CD4-positive, alpha-beta T cell (primary cell): ENCODE data around the gene HS3ST5. TPM values are rescaled to one million over a fixed set of nuclear protein-coding genes. Genes with fewer than 3 reads are reported as not detected.

ENCODE experiments used
- ATAC-seq: fragments of 200-7000 bp; cut with Tn5 transposase; one replicate; pipeline ENCODE4 v1.10.0; 2022; ENCODE audit warnings: mild to moderate bottlenecking; ENCODE audit not compliant: poor library complexity
- CTCF ChIA-PET: fragments of 350-600 bp; sonication (Branson Sonifier 250); formaldehyde crosslinking; loops from one replicate; lab custom pipeline; 2021; ENCODE audit warnings: antibody characterized with exemption, inconsistent platforms; lab: Charles Lee
- POLR2A ChIA-PET: fragments of 350-600 bp; sonication (Branson Sonifier 250); formaldehyde crosslinking; loops from one replicate; lab custom pipeline; 2021; ENCODE audit warnings: antibody characterized with exemption, inconsistent platforms; lab: Charles Lee
- DNase-seq, 14 experiments: peaks; one replicate each; pipeline ENCODE4 v3.0.0-alpha.2; 2013 to 2020; ENCODE audit warnings: mixed read lengths in 2 of 14
- H3K27ac ChIP-seq, 2 donors: one replicate each; pipeline versions ENCODE4 v1.5.1 to v1.7.0; 2013; ENCODE audit warnings: low read length in 2 of 2, low read depth in 1 of 2, mild to moderate bottlenecking in 1 of 2
- H3K27me3 ChIP-seq, 2 experiments: 1 replicate in 1 of 2; 2 replicates in 1 of 2; pipeline versions ENCODE4 v1.6.1 to v1.7.0; 2013; ENCODE audit warnings: low read length in 2 of 2, control low read depth in 1 of 2, mild to moderate bottlenecking in 1 of 2, moderate library complexity in 1 of 2; ENCODE audit not compliant: insufficient read depth in 2 of 2, control insufficient read depth in 1 of 2
- H3K36me3 ChIP-seq: one replicate; pipeline ENCODE4 v1.6.1; 2013; ENCODE audit warnings: low read length, control low read depth; ENCODE audit not compliant: insufficient read depth
- H3K4me1 ChIP-seq: one replicate; pipeline ENCODE4 v1.6.1; 2013; ENCODE audit warnings: low read length, control low read depth; ENCODE audit not compliant: insufficient read depth
- H3K4me3 ChIP-seq: one replicate; pipeline ENCODE4 v1.5.1; 2013; ENCODE audit warnings: mild to moderate bottlenecking, low read length, moderate library complexity
- H3K9me3 ChIP-seq, 2 experiments: 1 replicate in 1 of 2; 2 replicates in 1 of 2; pipeline versions ENCODE4 v1.6.1 to v1.7.0; 2013; ENCODE audit warnings: low read length in 2 of 2, mild to moderate bottlenecking in 2 of 2, control low read depth in 1 of 2, moderate library complexity in 1 of 2; ENCODE audit not compliant: control insufficient read depth in 1 of 2, insufficient read depth in 1 of 2
- H3K27ac Mint-ChIP-seq: one replicate; pipeline ENCODE4 v1.8.0; 2020; ENCODE audit warnings: mixed read lengths
- H3K27me3 Mint-ChIP-seq: one replicate; pipeline ENCODE4 v1.8.0; 2021; ENCODE audit warnings: mixed read lengths
- H3K36me3 Mint-ChIP-seq: one replicate; pipeline ENCODE4 v1.8.0; 2021; ENCODE audit warnings: low read depth, mixed read lengths
- H3K4me1 Mint-ChIP-seq: one replicate; pipeline ENCODE4 v1.8.0; 2021; ENCODE audit warnings: low read depth, mixed read lengths
- H3K4me3 Mint-ChIP-seq: one replicate; pipeline ENCODE4 v1.8.0; 2020; ENCODE audit warnings: mild to moderate bottlenecking, mixed read lengths
- H3K9me3 Mint-ChIP-seq: one replicate; pipeline ENCODE4 v1.8.0; 2020; ENCODE audit warnings: mixed read lengths
- CTCF ChIP-seq: fragments of 200-600 bp; IDR thresholded peaks from one replicate; pipeline ENCODE4 v1.8.0; 2022; ENCODE audit warnings: antibody characterized with exemption, mild to moderate bottlenecking
- intact Hi-C, 2 experiments: fragments of 100-400 bp; cut with DNase I in 1 of 2; cut with micrococcal nuclease in 1 of 2; formaldehyde crosslinking; loops; one replicate each; pipeline versions ENCODE4 v1.15.1 to v1.9.0; 2023 to 2025; cut with DNase I, micrococcal nuclease
- total RNA-seq, 174 experiments: library from RNA in 2 of 174; stranded (reverse) in 2 of 174; gene quantifications; one replicate each; pipeline ENCODE4 v1.2.3 and lab custom pipeline; 2021 to 2026

The HS3ST5 gene
- total RNA-seq, 2 experiments from 2014 or later: not detected

GRCh38 chr6:114216789-114217467 lies 125.9 kb downstream of the HS3ST5 start:
- H3K4me3 ChIP-seq: no peak overlapping the region
- no peak overlapping the region for H3K27ac Mint-ChIP-seq
- H3K4me1 Mint-ChIP-seq: no peaks in the 10 kb centered on the region
- H3K36me3 Mint-ChIP-seq: no peaks in the 10 kb centered on the region
- no peaks in the 10 kb centered on the region for H3K4me1 ChIP-seq
- ATAC-seq (no peak), DNase-seq (no peak)
- no peaks in the 10 kb centered on the region for H3K27me3 Mint-ChIP-seq
- ChIA-PET POLR2A (no interaction called here), CTCF (interaction anchor here (0.6 to 0.7 kb wide), 2 partner anchors 714 to 746 kb away, joined by 3 read pairs; no protein-coding TSS in a partner anchor)
- H3K27me3 ChIP-seq: peaks cover 0 to 2% of the 10 kb centered on the region in 2 experiments
- TF ChIP-seq CTCF: no peak
- no peak overlapping the region for H3K4me3 Mint-ChIP-seq
- no peak overlapping the region for H3K27ac ChIP-seq
- H3K36me3 ChIP-seq: no peaks in the 10 kb centered on the region
- intact Hi-C loops: no loop called here
- H3K9me3 Mint-ChIP-seq: no peaks in the 10 kb centered on the region
- no peaks in the 10 kb centered on the region for H3K9me3 ChIP-seq

- CTCF ChIA-PET: no interaction called here
- Mint-ChIP-seq H3K36me3 (no peaks in the 10 kb centered on the region), H3K27ac (no peak overlapping the region), H3K9me3 (no peaks in the 10 kb centered on the region), H3K4me3 (no peak overlapping the region), H3K27me3 (no peaks in the 10 kb centered on the region), H3K4me1 (no peaks in the 10 kb centered on the region)
- H3K4me1 ChIP-seq: no peaks in the 10 kb centered on the region
- no peaks in the 10 kb centered on the region for H3K36me3 ChIP-seq
- POLR2A ChIA-PET: no interaction called here
- no peak overlapping the region for H3K4me3 ChIP-seq
- ATAC-seq (no peak), DNase-seq (no peak)
- H3K27ac ChIP-seq: no peak overlapping the region
- intact Hi-C loops: no loop called here
- peaks cover 0 to 2% of the 10 kb centered on the region in 2 experiments for H3K27me3 ChIP-seq
- no peak for TF ChIP-seq CTCF
- no peaks in the 10 kb centered on the region for H3K9me3 ChIP-seq
These were observed 132.4 kb downstream of the HS3ST5 start for GRCh38 chr6:114210467-114210866.

- CTCF ChIA-PET: no interaction called here
- H3K9me3 ChIP-seq: no peaks in the 10 kb centered on the region
- no peak overlapping the region for H3K4me3 Mint-ChIP-seq
- H3K4me3 ChIP-seq: no peak overlapping the region
- H3K27ac Mint-ChIP-seq: no peak overlapping the region
- DNase-seq: no peak
- H3K9me3 Mint-ChIP-seq: peaks cover 3% of the 10 kb centered on the region
- H3K36me3 ChIP-seq: no peaks in the 10 kb centered on the region
- no peak for ATAC-seq
- no peaks in the 10 kb centered on the region for H3K36me3 Mint-ChIP-seq
- no peaks in the 10 kb centered on the region for H3K4me1 ChIP-seq
- no peaks in the 10 kb centered on the region for H3K4me1 Mint-ChIP-seq
- intact Hi-C loops: no loop called here
- no peaks in the 10 kb centered on the region for H3K27me3 ChIP-seq
- H3K27me3 Mint-ChIP-seq: no peaks in the 10 kb centered on the region
- H3K27ac ChIP-seq: no peak overlapping the region
- TF ChIP-seq CTCF: no peak
- POLR2A ChIA-PET: no interaction called here
These were observed 139.4 kb downstream of the HS3ST5 start for GRCh38 chr6:114203460-114203859.
